Large intestine (tissue), 3 donors: ENCODE data around the gene ADPRS. TPM values are rescaled to one million over a fixed set of nuclear protein-coding genes. Genes with fewer than 3 reads are reported as not detected.
A peak's percentile ranks its signal among the peaks of the same experiment; 100 is the strongest.

ENCODE experiments used
- DNase-seq, 2 donors: peaks; one replicate each; pipeline versions ENCODE4 v3.0.0 to v3.0.0-alpha.2; 2013
- H3K27ac ChIP-seq: one replicate; pipeline ENCODE4 v1.5.1; 2013; ENCODE audit warnings: low read length
- H3K27me3 ChIP-seq: 2 replicates; pipeline ENCODE4 v1.6.1; 2013; ENCODE audit warnings: low read length; ENCODE audit not compliant: control insufficient read depth, insufficient read depth
- H3K36me3 ChIP-seq: 2 replicates; pipeline ENCODE4 v1.6.1; 2013; ENCODE audit warnings: low read length; ENCODE audit not compliant: control insufficient read depth, insufficient read depth
- H3K4me1 ChIP-seq: one replicate; pipeline ENCODE4 v1.6.1; 2013; ENCODE audit warnings: low read length; ENCODE audit not compliant: control insufficient read depth, insufficient read depth
- H3K4me3 ChIP-seq: one replicate; pipeline ENCODE4 v1.5.1; 2013; ENCODE audit warnings: low read length
- H3K9me3 ChIP-seq: one replicate; pipeline ENCODE4 v1.6.1; 2013; ENCODE audit warnings: mild to moderate bottlenecking, low read depth, low read length, moderate library complexity; ENCODE audit not compliant: control insufficient read depth
- WGBS: methylation state at CpG from one replicate; pipeline ENCODE4 v1.1.5; 2013; ENCODE audit warnings: low lambda C conversion rate; ENCODE audit not compliant: insufficient coverage; 5-methylcytosine and 5-hydroxymethylcytosine counted together
- polyA plus RNA-seq: library from polyadenylated mRNA; unstranded; fragments of 120-200 nt; gene quantifications from one replicate; pipeline ENCODE4 v1.2.1, GENCODE V29; 2013

ADPRS gene
- polyA plus RNA-seq, 1 donor: 35.0 TPM

- Histone ChIP-seq H3K27me3 (no peaks in the 10 kb centered on the region), H3K9me3 (peaks cover 4% of the 10 kb centered on the region), H3K4me3 (no peak overlapping the region), H3K4me1 (peaks cover 20% of the 10 kb centered on the region), H3K27ac (no peak overlapping the region), H3K36me3 (peaks cover 57% of the 10 kb centered on the region)
- DNase-seq: no peak
- WGBS: no CpG with 5 or more reads among the region's 8 CpGs
These were observed 5.9 kb downstream of the ADPRS start for GRCh38 chr1:36094621-36095061.

GRCh38 chr1:36095760-36096405 is 7.2 kb downstream of the ADPRS start:
- H3K27me3 ChIP-seq: no peaks in the 10 kb centered on the region
- peaks cover 4% of the 10 kb centered on the region for H3K9me3 ChIP-seq
- no peak overlapping the region for H3K27ac ChIP-seq
- no peak for DNase-seq
- no peak overlapping the region for H3K4me3 ChIP-seq
- no CpG with 5 or more reads among the region's 15 CpGs for WGBS
- peaks cover 16% of the 10 kb centered on the region for H3K4me1 ChIP-seq
- peaks cover 56% of the 10 kb centered on the region for H3K36me3 ChIP-seq

- Histone ChIP-seq H3K4me1 (peaks cover 16% of the 10 kb centered on the region), H3K27me3 (no peaks in the 10 kb centered on the region), H3K9me3 (peaks cover 4% of the 10 kb centered on the region), H3K27ac (no peak overlapping the region), H3K36me3 (peaks cover 47% of the 10 kb centered on the region), H3K4me3 (no peak overlapping the region)
- no CpG with 5 or more reads among the region's 16 CpGs for WGBS
- DNase-seq: no peak
These were observed 8.1 kb downstream of the ADPRS start for GRCh38 chr1:36096500-36097432.

- Histone ChIP-seq H3K36me3 (peaks cover 35% of the 10 kb centered on the region), H3K4me3 (no peak overlapping the region), H3K27me3 (no peaks in the 10 kb centered on the region), H3K27ac (no peak overlapping the region), H3K9me3 (peaks cover 4% of the 10 kb centered on the region), H3K4me1 (peaks cover 16% of the 10 kb centered on the region)
- no peak for DNase-seq
- WGBS: no CpG with 5 or more reads among the region's 33 CpGs
These were observed 9.2 kb downstream of the ADPRS start for GRCh38 chr1:36097693-36098585.

- WGBS: no CpG with 5 or more reads among the region's 13 CpGs
- peaks cover 26% of the 10 kb centered on the region for H3K36me3 ChIP-seq
- no peak for DNase-seq
- H3K27ac ChIP-seq: no peak overlapping the region
- peaks cover 16% of the 10 kb centered on the region for H3K4me1 ChIP-seq
- H3K27me3 ChIP-seq: no peaks in the 10 kb centered on the region
- peaks cover 4% of the 10 kb centered on the region for H3K9me3 ChIP-seq
- H3K4me3 ChIP-seq: no peak overlapping the region
These were observed 10.1 kb downstream of the ADPRS start for GRCh38 chr1:36098650-36099365.

- Histone ChIP-seq H3K36me3 (peaks cover 16% of the 10 kb centered on the region), H3K4me3 (no peak overlapping the region), H3K9me3 (peaks cover 4% of the 10 kb centered on the region), H3K27ac (no peak overlapping the region), H3K27me3 (no peaks in the 10 kb centered on the region), H3K4me1 (peaks cover 16% of the 10 kb centered on the region)
- WGBS: no CpG with 5 or more reads among the region's 18 CpGs
- peak; percentile 62 to 63 for DNase-seq
These were observed 11.1 kb downstream of the ADPRS start for GRCh38 chr1:36099681-36100341.

GRCh38 chr1:36100376-36100775 is 11.7 kb downstream of the ADPRS start:
- peaks cover 4% of the 10 kb centered on the region for H3K9me3 ChIP-seq
- H3K36me3 ChIP-seq: peaks cover 13% of the 10 kb centered on the region
- no CpG with 5 or more reads among the region's 6 CpGs for WGBS
- DNase-seq: no peak
- H3K4me3 ChIP-seq: no peak overlapping the region
- no peak overlapping the region for H3K27ac ChIP-seq
- H3K27me3 ChIP-seq: no peaks in the 10 kb centered on the region
- peaks cover 16% of the 10 kb centered on the region for H3K4me1 ChIP-seq

- Histone ChIP-seq H3K4me1 (peaks cover 16% of the 10 kb centered on the region), H3K27me3 (no peaks in the 10 kb centered on the region), H3K4me3 (no peak overlapping the region), H3K36me3 (peaks cover 3% of the 10 kb centered on the region), H3K9me3 (peaks cover 4% of the 10 kb centered on the region), H3K27ac (no peak overlapping the region)
- 100% methylated on average over 1 of the region's 5 CpGs for WGBS
- DNase-seq: no peak
These were observed 12.9 kb downstream of the ADPRS start for GRCh38 chr1:36101546-36101945.

GRCh38 chr1:36106269-36106668 is 17.6 kb downstream of the ADPRS start:
- H3K27me3 ChIP-seq: no peaks in the 10 kb centered on the region
- no peaks in the 10 kb centered on the region for H3K4me1 ChIP-seq
- no peak for DNase-seq
- no peak overlapping the region for H3K4me3 ChIP-seq
- H3K9me3 ChIP-seq: no peaks in the 10 kb centered on the region
- WGBS: no CpG with 5 or more reads among the region's 5 CpGs
- no peak overlapping the region for H3K27ac ChIP-seq
- H3K36me3 ChIP-seq: no peaks in the 10 kb centered on the region
